SK-MEL-5 (cell line): ENCODE results near the gene SCAMP5. TPM values are rescaled to one million over a fixed set of nuclear protein-coding genes. Genes with fewer than 3 reads are reported as not detected.

Experiments
- DNase-seq: peaks from one replicate; pipeline ENCODE4 v3.0.0-alpha.2; 2016; ENCODE audit warnings: low read depth, low spot score
- in situ Hi-C: cut with HindIII; loops from 2 replicates; pipeline ENCODE4 v1.10.0; 2016; ENCODE audit warnings: low sequenced_read_pairs, high pct_unique_total_duplicates, low pct_unique_long_range_greater_than_20kb
- total RNA-seq: library from RNA; depleted of rRNA; stranded (reverse); fragments of >200 nt; shearing (Covaris generic); gene quantifications from 2 replicates; pipeline ENCODE4 v1.2.3, GENCODE V29; 2014

SCAMP5 gene
- total RNA-seq, 1 experiment from 2014 or later = 5.4 TPM

DNA sequence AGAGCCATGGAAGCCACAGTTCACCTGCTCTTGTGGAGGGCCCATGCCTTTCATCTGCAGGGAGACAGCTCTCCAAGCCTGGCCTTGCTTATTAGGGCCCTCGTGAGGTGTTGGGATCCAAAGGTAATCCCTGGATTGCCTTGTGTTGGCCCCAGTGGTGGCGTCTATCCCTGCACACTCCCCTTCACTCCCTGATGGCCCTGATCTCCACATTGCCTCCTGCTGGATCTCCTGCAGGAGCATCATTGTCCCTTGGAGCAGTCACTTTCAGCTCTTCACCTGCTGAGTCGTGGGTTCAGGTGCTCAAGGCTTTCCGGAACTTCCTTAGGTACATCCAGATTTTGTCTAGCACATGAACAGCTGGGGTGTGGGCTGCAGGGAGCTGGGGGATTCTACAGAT, 35.1 kb downstream of the SCAMP5 start:
- DNase-seq = peak; percentile 22
- in situ Hi-C loops = no loop called here

DNA sequence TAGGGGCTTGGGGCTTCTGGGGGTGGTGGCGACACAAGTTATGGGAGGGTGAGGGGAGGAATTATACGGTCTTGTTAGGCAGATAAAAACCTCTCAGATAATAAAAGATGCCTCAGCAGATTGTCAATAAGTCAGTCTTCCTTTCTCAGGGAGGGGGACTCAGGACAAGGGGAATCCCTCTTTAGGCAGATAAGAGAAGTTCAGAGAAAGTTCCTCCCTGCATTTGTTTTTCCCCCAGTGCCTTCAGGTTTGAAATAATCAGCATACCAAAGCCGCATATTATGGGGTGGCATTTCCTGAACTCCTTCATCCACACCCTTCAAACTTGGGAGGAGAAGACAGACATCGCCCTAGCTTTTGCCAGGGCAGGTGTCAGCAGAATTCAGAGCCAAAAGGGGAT, 36.5 kb downstream of the SCAMP5 start:
- DNase-seq = no peak
- in situ Hi-C loops = no loop called here

DNA sequence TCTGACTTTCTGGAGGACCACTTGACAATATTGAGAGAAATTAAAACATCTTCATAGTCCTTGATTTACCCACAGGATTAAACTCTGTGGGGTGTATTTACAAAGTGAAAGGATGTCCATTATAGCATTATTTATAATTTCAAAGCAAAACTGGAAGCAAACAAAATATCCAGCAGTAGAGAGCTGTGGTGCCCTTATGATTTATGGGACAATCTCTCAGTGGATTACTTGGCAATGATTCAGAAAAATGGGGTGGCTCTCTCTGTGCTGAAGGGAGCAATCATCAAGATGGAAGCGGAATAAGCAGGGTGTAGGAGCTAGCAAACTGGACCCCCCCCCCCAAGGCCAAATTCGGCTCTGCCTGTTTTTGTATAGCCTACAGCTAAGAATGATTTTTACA, 37.0 kb downstream of the SCAMP5 start:
- no peak for DNase-seq
- in situ Hi-C loops = no loop called here

DNA sequence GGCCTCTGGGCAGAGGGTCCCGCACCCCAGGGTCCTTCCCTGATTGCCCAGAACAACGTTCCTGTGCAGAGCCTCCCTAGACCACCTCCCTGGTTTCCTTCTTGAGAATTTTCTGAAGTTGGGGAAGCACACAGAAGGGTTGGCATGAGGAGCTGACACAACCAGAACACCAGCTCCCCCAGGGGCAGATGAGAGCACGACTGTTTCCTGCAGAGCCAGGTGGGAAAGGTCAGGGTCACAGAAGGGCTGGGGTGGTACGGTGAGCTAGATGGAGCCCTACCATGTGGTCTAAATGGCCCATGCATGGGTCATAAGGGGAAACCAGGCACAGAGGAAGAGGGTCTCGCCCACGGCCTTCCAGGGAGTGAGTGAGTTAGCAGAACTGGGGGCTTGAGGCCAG, 38.4 kb downstream of the SCAMP5 start:
- in situ Hi-C loops = no loop called here
- DNase-seq = no peak

DNA sequence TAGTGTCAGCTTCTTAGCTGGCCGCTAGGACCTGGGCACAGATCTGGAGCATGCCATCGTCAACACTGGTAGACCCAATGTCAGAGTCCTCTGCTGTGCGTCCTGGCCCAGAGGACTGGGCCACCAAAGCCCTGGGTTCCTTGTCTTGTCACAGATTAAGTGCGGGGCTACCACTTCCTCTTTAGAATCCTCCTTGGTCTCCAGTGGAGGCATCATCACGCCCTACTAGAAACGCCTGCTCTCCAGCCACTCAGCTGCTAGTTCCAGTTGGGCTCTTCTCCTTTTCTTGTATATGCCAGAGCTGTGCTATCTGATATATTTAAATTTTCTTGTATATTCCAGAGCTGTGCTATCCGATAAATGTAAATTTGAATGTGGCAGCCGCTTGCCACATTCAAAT, 39.3 kb downstream of the SCAMP5 start:
- in situ Hi-C loops = no loop called here

DNA sequence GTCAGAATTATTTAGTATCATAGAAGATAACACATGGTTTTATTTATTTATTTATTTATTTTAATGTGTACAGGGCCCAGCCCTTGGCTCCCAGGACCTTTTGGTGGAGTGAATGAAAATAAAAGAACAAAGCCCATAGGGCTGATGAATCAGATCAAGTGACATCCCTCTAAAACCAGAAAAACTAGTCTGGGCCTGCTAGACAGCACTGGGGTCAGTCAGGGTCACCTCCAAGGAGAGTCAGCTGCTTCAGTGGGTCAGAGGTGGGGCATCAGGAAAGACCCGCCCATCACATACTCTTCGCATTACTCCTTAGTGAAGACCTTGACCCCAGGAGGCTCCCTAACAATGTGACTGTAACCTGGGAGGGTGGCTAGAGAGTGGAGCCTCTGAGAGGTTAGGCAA, 40.9 kb downstream of the SCAMP5 start:
- DNase-seq = peak; percentile 23

More for the DNA sequence above, 39.3 kb downstream of the SCAMP5 start:
- no peak for DNase-seq

DNA sequence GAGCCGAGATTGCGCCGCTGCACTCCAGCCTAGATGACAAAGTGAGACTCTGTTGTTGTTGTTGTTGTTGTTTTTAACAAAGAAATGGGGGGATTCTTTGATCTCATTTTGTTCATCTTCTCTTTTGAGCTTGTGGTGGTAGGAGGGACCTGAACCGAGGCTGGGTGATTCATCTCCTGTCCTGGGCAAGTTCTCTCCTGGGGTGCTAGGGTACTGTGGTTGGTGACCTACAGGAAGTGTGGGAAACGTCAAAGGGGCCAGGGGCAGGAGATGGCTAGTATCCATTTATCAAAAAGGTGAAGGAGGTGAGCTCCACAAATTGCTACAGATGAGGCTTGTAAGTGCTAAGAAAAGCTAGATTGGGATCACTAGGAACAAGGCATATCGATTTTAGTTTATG, 42.3 kb downstream of the SCAMP5 start:
- in situ Hi-C loops = no loop called here
- DNase-seq = no peak

More for the DNA sequence above, 40.9 kb downstream of the SCAMP5 start:
- in situ Hi-C loops = no loop called here

DNA sequence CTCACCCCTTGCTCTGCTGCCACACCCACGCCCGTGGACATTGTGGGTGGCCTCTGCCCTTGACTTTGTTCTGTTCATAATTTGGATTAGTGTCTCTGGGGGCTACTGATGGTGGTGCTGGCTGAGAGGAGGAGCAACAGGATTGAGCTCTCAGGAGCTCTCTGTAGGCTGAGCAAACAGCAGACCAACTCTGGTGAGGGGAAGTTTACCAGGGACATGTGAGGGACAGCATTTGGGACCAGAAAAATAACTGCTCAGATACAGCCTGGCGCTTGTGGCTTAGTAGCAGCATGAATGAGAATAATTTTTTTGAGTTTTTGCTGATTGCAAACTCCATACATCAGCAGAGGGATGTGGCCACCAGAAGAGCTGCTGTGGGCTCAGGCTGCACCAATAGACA, 42.9 kb downstream of the SCAMP5 start:
- in situ Hi-C loops = no loop called here
- DNase-seq = no peak

DNA sequence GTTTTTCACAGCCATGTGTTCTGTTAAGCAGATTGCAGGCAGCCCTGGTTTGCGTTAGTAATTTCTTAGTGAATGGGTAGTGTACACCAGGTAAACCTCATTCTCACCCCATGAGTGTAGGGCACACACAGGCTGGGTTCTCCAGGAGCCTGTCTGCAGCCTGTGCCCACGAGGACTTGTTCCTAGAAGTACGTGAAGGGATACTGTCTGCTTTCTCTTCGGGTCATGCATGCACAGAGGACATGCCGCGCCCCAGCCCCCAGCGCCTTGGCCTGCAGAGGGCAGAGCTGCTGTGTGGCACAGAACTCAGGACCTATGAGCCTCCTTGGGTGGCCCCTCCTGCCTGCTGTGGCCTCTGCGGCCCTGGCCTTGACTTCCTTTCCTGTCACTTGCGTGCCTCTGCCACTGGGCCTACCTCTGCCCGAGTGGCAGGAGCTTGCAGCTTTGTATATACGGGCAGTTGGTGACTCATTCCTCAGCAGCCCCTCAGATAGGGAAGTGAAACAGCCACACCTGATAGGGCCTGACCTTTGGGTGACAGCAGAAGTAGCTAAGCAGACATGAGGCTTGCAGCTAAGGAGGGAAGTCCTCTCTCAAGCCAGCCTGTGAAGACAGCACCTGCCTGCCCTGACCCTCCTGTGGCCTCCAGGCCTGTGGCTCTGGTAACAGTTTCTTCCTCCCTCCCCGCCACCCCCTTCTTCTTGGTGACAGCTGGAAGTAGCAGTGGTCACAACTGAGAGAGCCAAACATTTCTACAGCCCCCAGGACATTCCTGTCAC, 47.6 kb downstream of the SCAMP5 start:
- DNase-seq = peak; percentile 77
- in situ Hi-C loops = no loop called here

DNA sequence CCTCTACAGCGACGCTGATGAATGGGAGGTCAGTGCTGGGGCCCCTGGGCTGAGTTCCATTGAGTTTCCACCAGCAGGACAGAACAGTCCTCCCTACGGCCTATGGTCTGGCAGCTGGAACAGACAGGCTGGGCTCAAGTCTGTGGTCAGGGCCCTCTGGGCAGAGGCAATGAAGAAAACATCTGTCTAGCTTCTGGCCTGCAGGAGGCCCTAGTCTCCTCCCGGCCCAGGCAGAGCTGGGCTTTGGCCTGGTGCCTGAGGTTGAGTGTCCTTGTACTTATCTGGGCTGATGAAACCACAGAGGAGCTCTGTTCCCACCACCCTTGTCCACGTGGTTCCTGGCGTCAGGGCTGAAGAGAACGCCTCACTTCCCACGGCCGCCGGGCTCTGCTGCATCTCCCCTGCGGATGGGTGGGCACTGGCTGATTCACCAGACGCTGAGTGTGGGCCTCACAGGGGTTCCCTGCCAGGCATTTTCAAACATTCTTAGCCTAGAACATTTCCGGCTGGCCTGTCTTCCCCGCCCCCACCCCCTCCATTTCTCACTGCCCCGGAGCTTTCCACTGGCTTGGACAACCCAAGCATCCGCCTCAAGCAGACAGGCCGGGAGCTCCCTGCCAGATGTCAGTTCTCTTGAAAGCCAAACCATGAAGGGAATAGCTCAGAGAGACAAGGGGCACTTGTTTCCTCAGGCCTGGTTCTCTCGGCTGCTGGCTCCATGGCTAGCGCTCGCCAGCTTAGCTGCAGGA, 48.3 kb downstream of the SCAMP5 start:
- in situ Hi-C loops = no loop called here
- DNase-seq = peak; percentile 100

DNA sequence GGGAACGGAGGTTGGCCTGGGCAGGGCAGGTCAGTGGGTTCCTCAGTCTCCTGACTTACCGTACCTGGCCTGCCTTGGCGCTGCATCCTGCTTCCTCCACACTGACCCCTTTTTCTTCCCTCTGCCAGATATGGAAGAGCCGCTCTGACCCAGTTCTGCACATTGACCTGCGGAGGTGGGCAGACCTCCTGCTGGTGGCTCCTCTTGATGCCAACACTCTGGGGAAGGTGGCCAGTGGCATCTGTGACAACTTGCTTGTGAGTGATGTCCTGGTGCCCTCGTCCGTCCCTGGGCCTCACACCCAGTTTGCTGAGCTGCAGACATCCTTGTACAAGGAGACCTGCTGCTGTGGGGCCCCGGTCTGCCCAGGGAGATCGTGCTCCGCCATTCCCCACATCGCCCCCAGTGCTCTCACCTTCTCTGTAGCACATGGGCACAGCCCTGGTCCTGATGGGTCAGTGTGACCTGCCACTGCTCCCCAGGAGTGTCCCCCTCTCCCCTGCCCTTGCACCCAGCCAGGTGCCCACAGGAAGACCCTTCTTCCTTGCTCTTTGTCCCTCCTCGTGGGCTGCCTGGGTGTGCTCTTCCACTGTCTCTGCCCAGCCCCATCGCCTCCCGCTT, 49.0 kb downstream of the SCAMP5 start:
- in situ Hi-C loops = no loop called here
- no peak for DNase-seq

DNA sequence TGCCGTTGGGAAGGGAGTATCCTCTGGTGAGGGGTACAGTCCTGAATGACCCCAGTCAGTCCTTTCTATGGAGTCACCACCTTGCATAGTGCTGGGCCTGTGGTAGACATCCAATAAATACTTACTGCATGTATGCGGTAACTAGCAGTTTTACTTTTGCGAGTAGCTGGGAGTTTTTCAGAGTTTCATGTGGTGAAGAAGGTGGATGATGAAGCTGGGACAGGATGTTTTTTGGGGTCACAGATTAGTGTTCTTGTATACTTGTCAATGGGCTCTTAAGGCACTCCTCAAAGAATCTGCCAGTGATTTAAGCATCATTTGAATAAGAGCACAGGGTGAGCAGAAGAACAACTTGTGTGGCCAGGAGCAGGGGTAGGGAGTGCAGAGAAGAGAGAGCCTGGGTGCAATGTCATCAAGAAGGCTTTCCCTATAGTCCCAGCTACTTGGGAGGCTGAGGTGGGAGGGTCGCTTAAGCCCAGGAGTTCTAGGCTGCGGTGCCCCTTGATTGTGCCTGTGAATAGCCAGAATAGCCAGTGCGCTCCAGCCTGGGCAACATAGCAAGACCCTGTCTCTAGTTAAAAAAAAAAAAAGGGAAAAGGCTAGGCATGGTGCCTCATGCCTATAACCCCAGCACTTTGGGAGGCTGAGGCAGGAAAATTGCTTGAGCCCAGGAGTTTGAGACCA, 50.1 kb downstream of the SCAMP5 start:
- DNase-seq = no peak
- in situ Hi-C loops = no loop called here

DNA sequence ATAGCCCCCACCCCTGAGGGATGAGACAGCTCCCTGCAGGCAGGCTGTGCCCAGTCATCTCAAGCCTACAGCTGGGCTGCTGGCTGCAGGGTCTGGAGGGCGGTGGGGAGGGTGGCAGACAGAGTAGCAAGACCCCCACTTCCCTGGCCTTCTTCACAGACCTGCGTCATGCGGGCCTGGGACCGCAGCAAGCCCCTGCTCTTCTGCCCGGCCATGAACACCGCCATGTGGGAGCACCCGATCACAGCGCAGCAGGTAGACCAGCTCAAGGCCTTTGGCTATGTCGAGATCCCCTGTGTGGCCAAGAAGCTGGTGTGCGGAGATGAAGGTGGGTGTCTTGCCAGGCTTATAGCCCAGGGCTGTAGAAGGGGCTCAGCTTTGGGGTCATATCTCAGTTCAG, 53.0 kb downstream of the SCAMP5 start:
- in situ Hi-C loops = no loop called here
- no peak for DNase-seq

DNA sequence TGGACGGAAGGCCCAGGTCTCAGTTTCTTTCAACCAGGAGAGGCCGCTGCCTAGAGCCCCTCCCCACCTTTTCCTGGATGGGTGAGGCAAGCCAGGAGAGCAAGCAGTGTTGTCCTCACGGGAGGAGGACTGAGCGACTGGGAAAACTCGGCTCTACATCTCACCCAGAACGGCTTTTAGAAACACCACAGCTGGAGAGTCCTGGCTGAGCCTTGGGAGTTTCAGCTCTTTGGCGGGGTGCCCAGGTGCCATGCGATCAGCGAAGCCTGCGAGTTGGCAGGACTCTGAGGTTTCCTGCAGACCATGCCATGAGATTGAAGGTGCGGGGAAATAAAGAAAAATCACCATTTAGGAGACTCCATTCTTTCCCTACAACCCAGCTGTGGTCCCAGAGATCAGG, 54.0 kb downstream of the SCAMP5 start:
- in situ Hi-C loops = no loop called here
- no peak for DNase-seq

DNA sequence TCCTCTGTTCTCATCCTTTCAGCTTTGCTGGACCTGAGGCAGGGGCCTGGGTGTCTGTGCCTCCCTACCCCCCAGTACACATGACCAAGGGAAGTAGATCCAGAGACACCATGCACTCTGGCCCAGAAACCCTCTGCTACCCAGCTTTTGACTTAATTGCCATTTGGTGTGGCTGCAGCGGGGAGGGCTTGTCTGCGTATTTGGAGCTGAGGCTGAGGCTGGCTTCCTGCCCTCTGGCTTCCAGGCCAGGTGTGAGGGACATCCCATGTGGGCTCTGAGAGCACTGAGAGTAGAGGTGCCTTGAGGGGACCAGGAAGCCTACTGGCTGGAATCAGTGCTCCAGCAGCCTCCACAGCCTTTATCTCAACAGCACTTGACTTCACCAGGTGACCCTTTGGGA, 54.9 kb downstream of the SCAMP5 start:
- in situ Hi-C loops = no loop called here
- no peak for DNase-seq

DNA sequence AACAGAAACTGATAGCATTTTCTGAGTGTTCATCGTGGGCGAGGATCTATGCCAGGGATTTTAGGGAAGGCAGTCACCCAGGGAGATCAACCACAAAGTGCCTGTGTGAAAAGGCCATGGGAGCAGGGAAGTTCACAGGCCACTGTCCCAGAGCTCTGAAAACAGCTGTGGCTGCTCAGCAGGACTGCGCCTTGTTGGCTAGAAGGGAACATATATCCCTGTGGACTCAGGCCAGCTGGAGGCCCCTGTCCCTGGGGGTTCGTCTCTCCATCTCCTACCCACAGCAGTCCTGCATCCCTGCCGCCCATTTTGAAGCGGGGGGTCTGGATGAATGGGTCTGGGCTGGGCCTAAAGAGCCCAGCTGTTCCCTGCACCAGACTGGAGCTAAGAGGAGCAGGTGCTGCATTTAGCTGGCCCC, 55.8 kb downstream of the SCAMP5 start:
- no peak for DNase-seq
- in situ Hi-C loops = no loop called here

DNA sequence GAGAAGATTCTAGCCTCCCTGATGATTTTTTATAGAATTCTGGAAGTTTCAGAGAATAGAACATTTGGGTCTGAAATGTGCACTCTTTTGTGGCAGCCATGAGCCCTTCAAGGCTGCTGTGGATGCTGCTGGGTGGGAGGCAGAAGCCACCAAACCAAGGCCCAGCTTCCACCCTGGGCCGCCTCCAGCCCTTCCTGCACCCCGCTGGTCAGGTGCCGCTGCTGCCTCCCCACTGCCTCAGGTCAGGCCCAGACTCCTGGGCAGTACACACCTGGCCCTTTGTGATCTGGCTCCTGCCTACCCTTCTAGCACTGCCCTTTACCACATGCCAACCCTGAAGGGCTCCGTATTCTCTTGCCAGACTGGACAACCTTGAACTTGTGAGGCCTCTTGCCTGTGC, 56.3 kb downstream of the SCAMP5 start:
- DNase-seq = no peak
- in situ Hi-C loops = no loop called here
